Measurements from ENCODE around the gene DOCK2. TPM values are rescaled to one million over a fixed set of nuclear protein-coding genes. Genes with fewer than 3 reads are reported as not detected.

Gene DOCK2
- total RNA-seq, 1 donor from 2014 or later: 206 TPM

DNA sequence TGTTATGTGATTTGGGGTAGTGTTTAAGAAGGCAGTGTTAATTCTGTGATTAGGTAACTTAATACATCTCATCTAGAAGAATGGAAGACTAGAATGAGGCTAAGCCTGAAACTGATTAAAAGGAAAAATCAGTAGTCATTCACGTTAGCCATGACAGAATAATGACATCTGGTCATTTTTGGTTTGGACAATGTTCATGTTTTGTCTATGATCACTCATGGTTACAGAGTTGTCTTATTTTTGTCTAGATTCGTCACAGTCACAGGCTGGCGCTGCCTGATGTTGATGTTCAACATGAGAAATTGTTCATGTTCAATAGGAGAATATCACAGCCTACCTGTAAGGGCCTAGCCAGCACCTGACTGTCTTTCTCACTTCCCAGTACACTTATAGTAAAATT lies 9.5 kb upstream of the DOCK2 start:
- Mint-ChIP-seq H3K4me1 (peaks cover 7% of the 10 kb centered on the region), H3K4me3 (no peak overlapping the region), H3K36me3 (ENCODE audit: low read depth) (no peaks in the 10 kb centered on the region), H3K9me3 (peaks cover 22% of the 10 kb centered on the region), H3K27me3 (peaks cover 27% of the 10 kb centered on the region), H3K27ac (no peak overlapping the region)
- intact Hi-C loops (cut with micrococcal nuclease): no loop called here
- DNase-seq: no peak

DNA sequence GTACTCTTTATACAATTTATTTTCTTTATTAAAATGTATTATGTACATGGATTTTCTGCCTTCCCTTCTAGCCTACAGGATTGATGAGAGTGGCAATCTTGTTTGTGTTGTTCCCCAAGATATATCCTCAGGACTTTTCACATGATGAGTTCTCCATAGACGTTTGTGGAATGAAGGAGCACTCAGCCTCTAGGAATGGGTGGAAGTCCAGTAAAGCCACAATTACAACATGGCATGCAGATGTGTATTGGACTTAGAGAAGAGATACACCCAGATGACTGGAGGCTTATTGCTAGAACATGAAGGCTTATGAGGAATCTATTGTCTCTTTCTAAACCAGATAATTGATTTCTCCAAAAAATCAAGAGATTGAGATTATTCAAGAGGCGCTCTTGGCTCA lies 8.2 kb upstream of the DOCK2 start:
- intact Hi-C loops (cut with micrococcal nuclease): no loop called here
- H3K36me3 Mint-ChIP-seq (ENCODE audit: low read depth): no peaks in the 10 kb centered on the region
- no peak overlapping the region for H3K27ac Mint-ChIP-seq
- H3K9me3 Mint-ChIP-seq: peaks cover 18% of the 10 kb centered on the region
- H3K4me1 Mint-ChIP-seq: peaks cover 7% of the 10 kb centered on the region
- DNase-seq: no peak
- no peak overlapping the region for H3K4me3 Mint-ChIP-seq
- peaks cover 26% of the 10 kb centered on the region for H3K27me3 Mint-ChIP-seq

DNA sequence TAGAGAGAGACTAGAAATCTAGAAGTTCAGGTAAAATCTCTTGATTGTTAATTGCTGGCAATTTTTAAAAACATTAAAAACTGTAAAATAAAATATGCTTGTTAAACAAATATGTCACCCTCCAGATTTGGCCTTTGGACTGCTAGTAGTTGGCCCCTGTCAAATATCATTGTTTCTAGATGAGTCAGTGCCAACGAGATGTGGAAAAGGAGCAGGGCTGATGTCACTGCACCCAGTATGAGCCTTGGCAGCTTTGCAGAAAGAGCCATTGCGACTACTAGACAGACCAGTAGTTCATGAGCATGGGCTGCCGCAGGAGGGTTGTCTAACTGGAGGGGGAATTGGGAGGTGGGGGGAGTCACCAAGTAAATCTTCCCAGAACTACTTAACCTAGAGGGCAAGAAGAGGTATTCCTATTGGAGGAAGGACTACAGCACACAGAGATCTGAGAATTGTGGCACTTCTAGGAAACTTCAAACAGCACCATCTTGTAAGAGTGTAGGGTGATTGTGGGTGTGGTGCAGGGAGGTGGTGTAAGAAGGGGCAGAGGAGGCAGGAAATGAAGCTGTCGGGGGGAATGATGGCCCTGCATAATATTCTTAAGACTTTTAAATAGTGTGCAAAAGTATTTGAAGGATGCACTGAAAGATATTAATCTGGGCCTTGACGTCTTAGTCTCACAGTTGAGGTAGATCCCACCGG lies 7.1 kb upstream of the DOCK2 start:
- peaks cover 22% of the 10 kb centered on the region for H3K27me3 Mint-ChIP-seq
- intact Hi-C loops (cut with micrococcal nuclease): no loop called here
- peaks cover 17% of the 10 kb centered on the region for H3K9me3 Mint-ChIP-seq
- H3K4me3 Mint-ChIP-seq: no peak overlapping the region
- no peak for DNase-seq
- no peaks in the 10 kb centered on the region for H3K36me3 Mint-ChIP-seq (ENCODE audit: low read depth)
- H3K4me1 Mint-ChIP-seq: peaks cover 5% of the 10 kb centered on the region
- no peak overlapping the region for H3K27ac Mint-ChIP-seq

DNA sequence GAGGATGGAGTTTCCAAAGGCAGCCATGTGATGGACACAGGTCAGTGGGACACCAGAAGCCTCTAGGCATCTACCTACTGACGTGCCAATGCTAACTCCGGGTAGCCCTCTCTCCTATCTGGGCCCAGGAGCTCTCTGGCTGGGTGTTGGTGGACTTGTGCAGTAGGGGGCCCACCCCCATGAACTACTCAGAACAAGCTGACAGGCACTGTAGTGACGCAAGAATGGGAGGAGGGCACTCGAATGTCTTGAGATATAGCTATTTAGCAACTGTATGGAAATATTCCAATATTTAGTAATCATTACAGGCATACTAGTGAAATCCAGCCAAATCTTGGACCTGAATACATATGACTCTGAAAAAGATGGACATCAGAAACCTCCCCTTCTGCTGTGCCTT lies 5.7 kb upstream of the DOCK2 start:
- Mint-ChIP-seq H3K4me1 (peaks cover 7% of the 10 kb centered on the region), H3K4me3 (no peak overlapping the region), H3K36me3 (ENCODE audit: low read depth) (peaks cover 2% of the 10 kb centered on the region), H3K27ac (no peak overlapping the region), H3K9me3 (peaks cover 12% of the 10 kb centered on the region), H3K27me3 (peaks cover 17% of the 10 kb centered on the region)
- intact Hi-C loops (cut with micrococcal nuclease): no loop called here
- DNase-seq: no peak

- no peak for DNase-seq
Observed at GRCh38 chr5:169632946-169633345, 4.1 kb upstream of the DOCK2 start.

DNA sequence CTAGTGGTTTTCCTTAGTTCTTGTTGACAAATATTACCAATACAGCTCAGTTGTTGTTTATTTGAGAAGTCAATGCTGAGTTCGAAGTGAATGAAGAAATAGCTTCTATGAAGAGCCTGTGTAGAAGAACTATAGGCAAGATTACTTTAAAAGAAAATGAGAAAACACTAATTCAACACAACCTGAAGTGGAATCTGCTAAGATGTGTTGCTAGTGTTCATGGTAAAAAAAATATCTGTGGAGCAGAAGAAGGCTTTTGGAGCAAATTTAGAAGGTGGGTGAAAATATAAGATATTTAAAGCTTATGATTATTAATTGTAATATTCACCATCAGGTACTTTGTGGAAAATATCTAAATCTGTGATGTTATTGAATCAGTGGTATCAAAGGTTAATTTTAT lies 2.5 kb upstream of the DOCK2 start:
- Mint-ChIP-seq H3K27me3 (peaks cover 13% of the 10 kb centered on the region), H3K27ac (no peak overlapping the region), H3K36me3 (ENCODE audit: low read depth) (peaks cover 19% of the 10 kb centered on the region), H3K4me1 (peaks cover 29% of the 10 kb centered on the region), H3K4me3 (no peak overlapping the region), H3K9me3 (peaks cover 15% of the 10 kb centered on the region)
- intact Hi-C loops (cut with micrococcal nuclease): loop anchor here (5.0 kb wide), 1 partner anchor 173 kb away; no protein-coding TSS in a partner anchor
- DNase-seq: no peak

More at GRCh38 chr5:169632946-169633345, 4.1 kb upstream of the DOCK2 start:
- Mint-ChIP-seq H3K4me3 (no peak overlapping the region), H3K4me1 (peaks cover 14% of the 10 kb centered on the region), H3K27ac (no peak overlapping the region), H3K9me3 (peaks cover 12% of the 10 kb centered on the region), H3K27me3 (peaks cover 15% of the 10 kb centered on the region), H3K36me3 (ENCODE audit: low read depth) (peaks cover 3% of the 10 kb centered on the region)
- intact Hi-C loops (cut with micrococcal nuclease): no loop called here

- intact Hi-C loops (cut with micrococcal nuclease): loop anchor here (5.0 kb wide), 1 partner anchor 171 kb away; no protein-coding TSS in a partner anchor
- H3K27me3 Mint-ChIP-seq: peaks cover 13% of the 10 kb centered on the region
- no peak overlapping the region for H3K27ac Mint-ChIP-seq
- no peak for DNase-seq
- peaks cover 32% of the 10 kb centered on the region for H3K36me3 Mint-ChIP-seq (ENCODE audit: low read depth)
- peaks cover 32% of the 10 kb centered on the region for H3K4me1 Mint-ChIP-seq
- H3K9me3 Mint-ChIP-seq: peaks cover 10% of the 10 kb centered on the region
- H3K4me3 Mint-ChIP-seq: peak overlapping the region; percentile 91
Observed at GRCh38 chr5:169635936-169636335, 1.1 kb upstream of the DOCK2 start.

- intact Hi-C loops (cut with micrococcal nuclease): loop anchor here (1.0 to 5.0 kb wide), 3 partner anchors 35 to 171 kb away; partner anchors contain the start of gene SPDL1
- Mint-ChIP-seq H3K4me3 (peak overlapping the region; percentile 91), H3K27me3 (peaks cover 13% of the 10 kb centered on the region), H3K36me3 (ENCODE audit: low read depth) (peaks cover 37% of the 10 kb centered on the region), H3K4me1 (peaks cover 38% of the 10 kb centered on the region), H3K27ac (peak overlapping the region; percentile 95), H3K9me3 (peaks cover 10% of the 10 kb centered on the region)
- DNase-seq: no peak
Observed at GRCh38 chr5:169636477-169637084, 494 bp upstream of the DOCK2 start.

GRCh38 chr5:169637549-169638121 lies 560 bp downstream of the DOCK2 start:
- H3K27ac Mint-ChIP-seq: peak overlapping the region; percentile 95
- intact Hi-C loops (cut with micrococcal nuclease): loop anchor here (1.0 to 5.0 kb wide), 4 partner anchors 12 to 170 kb away; partner anchors contain the start of gene SPDL1
- H3K27me3 Mint-ChIP-seq: peaks cover 7% of the 10 kb centered on the region
- DNase-seq: peak; percentile 92
- peaks cover 42% of the 10 kb centered on the region for H3K4me1 Mint-ChIP-seq
- H3K4me3 Mint-ChIP-seq: peak overlapping the region; percentile 91
- H3K9me3 Mint-ChIP-seq: peaks cover 3% of the 10 kb centered on the region
- peaks cover 41% of the 10 kb centered on the region for H3K36me3 Mint-ChIP-seq (ENCODE audit: low read depth)

GRCh38 chr5:169641253-169641652 lies 4.2 kb downstream of the DOCK2 start:
- no peak overlapping the region for H3K4me3 Mint-ChIP-seq
- intact Hi-C loops (cut with micrococcal nuclease): no loop called here
- H3K27ac Mint-ChIP-seq: no peak overlapping the region
- no peaks in the 10 kb centered on the region for H3K27me3 Mint-ChIP-seq
- no peak for DNase-seq
- peaks cover 65% of the 10 kb centered on the region for H3K4me1 Mint-ChIP-seq
- H3K9me3 Mint-ChIP-seq: peaks cover 3% of the 10 kb centered on the region
- peaks cover 59% of the 10 kb centered on the region for H3K36me3 Mint-ChIP-seq (ENCODE audit: low read depth)

GRCh38 chr5:169646856-169647255 lies 9.8 kb downstream of the DOCK2 start:
- DNase-seq: no peak
- peaks cover 46% of the 10 kb centered on the region for H3K36me3 Mint-ChIP-seq (ENCODE audit: low read depth)
- no peaks in the 10 kb centered on the region for H3K27me3 Mint-ChIP-seq
- intact Hi-C loops (cut with micrococcal nuclease): loop anchor here (5.0 kb wide), 1 partner anchor 685 kb away; no protein-coding TSS in a partner anchor
- peak overlapping the region; percentile 17 for H3K4me3 Mint-ChIP-seq
- H3K9me3 Mint-ChIP-seq: no peaks in the 10 kb centered on the region
- H3K27ac Mint-ChIP-seq: peak overlapping the region; percentile 30
- peaks cover 77% of the 10 kb centered on the region for H3K4me1 Mint-ChIP-seq

GRCh38 chr5:169647566-169647965 lies 10.5 kb downstream of the DOCK2 start:
- Mint-ChIP-seq H3K4me3 (peak overlapping the region; percentile 53), H3K4me1 (peaks cover 80% of the 10 kb centered on the region), H3K36me3 (ENCODE audit: low read depth) (peaks cover 46% of the 10 kb centered on the region), H3K27me3 (no peaks in the 10 kb centered on the region), H3K9me3 (no peaks in the 10 kb centered on the region), H3K27ac (peak overlapping the region; percentile 97)
- peak; percentile 61 for DNase-seq
- intact Hi-C loops (cut with micrococcal nuclease): loop anchor here (5.0 kb wide), 1 partner anchor 685 kb away; no protein-coding TSS in a partner anchor

DNA sequence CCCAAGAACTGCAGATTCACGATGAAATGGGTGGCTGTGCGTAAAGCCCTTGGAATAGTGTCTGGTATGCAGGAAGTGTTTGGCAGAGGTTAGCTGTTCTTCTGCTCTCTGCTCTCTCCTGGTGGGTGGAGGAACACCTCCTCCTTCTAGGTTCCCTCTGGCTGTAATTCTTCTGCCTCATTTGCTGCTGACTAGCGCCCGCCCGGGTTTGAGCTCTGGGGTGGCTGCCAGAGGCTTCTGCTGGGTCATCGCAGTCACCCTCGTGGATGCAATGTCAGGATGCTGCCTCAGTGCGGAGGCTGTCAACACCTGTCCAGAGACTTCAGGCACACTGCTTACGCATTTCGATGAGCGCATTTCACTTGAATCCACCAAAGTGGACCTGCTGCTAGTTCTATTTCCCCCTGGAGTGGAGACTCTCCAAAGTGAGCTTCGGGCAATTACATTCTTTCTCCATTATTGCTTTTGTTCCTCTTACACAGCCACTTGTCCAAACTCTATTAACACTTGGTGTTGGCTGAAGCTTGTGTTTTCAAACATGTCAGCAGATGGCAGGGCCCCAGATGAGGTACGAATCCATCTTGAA lies 11.7 kb downstream of the DOCK2 start:
- intact Hi-C loops (cut with micrococcal nuclease): loop anchor here (1.0 to 5.0 kb wide), 4 partner anchors 8 to 683 kb away; no protein-coding TSS in a partner anchor
- H3K4me3 Mint-ChIP-seq: peak overlapping the region; percentile 53
- peaks cover 50% of the 10 kb centered on the region for H3K36me3 Mint-ChIP-seq (ENCODE audit: low read depth)
- peak; percentile 60 for DNase-seq
- peaks cover 83% of the 10 kb centered on the region for H3K4me1 Mint-ChIP-seq
- peak overlapping the region; percentile 97 for H3K27ac Mint-ChIP-seq
- H3K27me3 Mint-ChIP-seq: no peaks in the 10 kb centered on the region
- H3K9me3 Mint-ChIP-seq: no peaks in the 10 kb centered on the region
